Upper lobe of left lung (tissue), 4 donors: ENCODE measurements around the gene ATP6V1C2.

Experiments used
- CTCF ChIP-seq, 6 experiments: fragments of 450-650 bp in 4 of 6; fragments of 200-600 bp in 2 of 6; sonication (generic) in 2 of 6; IDR thresholded peaks; one replicate each; pipeline ENCODE4 v1.5.1; 2016 to 2019; ENCODE audit warnings: antibody characterized with exemption in 6 of 6
- EP300 ChIP-seq, 4 donors: sonication (generic); formaldehyde crosslinking; IDR thresholded peaks; one replicate each; pipeline ENCODE4 v1.5.1; 2017; ENCODE audit warnings: antibody characterized with exemption in 4 of 4, control low read depth in 2 of 4
- POLR2A ChIP-seq, 4 donors: fragments of 450-650 bp; IDR thresholded peaks; one replicate each; pipeline ENCODE4 v1.5.1; 2016 to 2017; ENCODE audit warnings: antibody characterized with exemption in 4 of 4, mild to moderate bottlenecking in 2 of 4
- POLR2AphosphoS5 ChIP-seq, 2 donors: sonication (generic); formaldehyde crosslinking; IDR thresholded peaks; one replicate each; pipeline ENCODE4 v1.5.1; 2017; ENCODE audit warnings: antibody characterized with exemption in 2 of 2

DNA sequence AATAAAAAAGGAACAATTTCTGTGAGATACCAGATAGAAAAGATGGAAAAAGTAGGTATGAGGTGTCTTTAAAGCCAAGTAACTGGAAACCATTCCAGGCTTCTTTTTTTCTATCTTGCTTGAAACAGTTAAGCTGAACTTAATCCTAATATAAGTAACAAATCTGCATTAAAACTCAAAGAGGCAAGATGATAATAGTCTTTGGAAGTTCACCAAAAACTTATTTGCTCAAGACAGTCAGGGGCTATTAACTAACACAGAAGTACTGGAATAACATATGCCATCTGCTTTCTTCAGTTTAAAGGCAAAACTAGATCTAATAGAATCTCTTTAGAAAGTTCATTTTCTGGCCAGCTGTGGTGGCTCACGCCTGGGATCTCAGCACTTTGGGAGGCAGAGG lies 72.4 kb downstream of the ATP6V1C2 start:
- TF ChIP-seq EP300 (IDR thresholded peaks at IDR 0.05) (no peak), CTCF (IDR thresholded peaks at IDR 0.05) (no peak), POLR2A (IDR thresholded peaks at IDR 0.05) (no peak), POLR2AphosphoS5 (IDR thresholded peaks at IDR 0.05) (no peak)
